Ureter (tissue), 1 donor: ENCODE data around the gene NRP1. TPM values are rescaled to one million over a fixed set of nuclear protein-coding genes. Genes with fewer than 3 reads are reported as not detected.
A peak's percentile ranks its signal among the peaks of the same experiment; 100 is the strongest.

ENCODE experiments used
- DNase-seq: peaks from one replicate; pipeline ENCODE4 v3.0.0-alpha.2; 2020; ENCODE audit warnings: low spot score
- total RNA-seq: library from RNA; stranded (reverse); gene quantifications from one replicate; pipeline ENCODE4 v1.2.4, GENCODE V29; 2023
- donor health status: DM: yes; HTN: yes; CAD: no.

The NRP1 gene
- total RNA-seq, 1 donor from 2014 or later = 68.3 TPM

GRCh38 chr10:33212061-33212748 lies 122.3 kb downstream of the NRP1 start:
- DNase-seq = no peak

- DNase-seq = no peak
Measured at GRCh38 chr10:33211106-33211878, 123.2 kb downstream of the NRP1 start.

- DNase-seq = no peak
Measured at GRCh38 chr10:33209802-33210201, 124.7 kb downstream of the NRP1 start.

- DNase-seq = no peak
Measured at GRCh38 chr10:33208166-33208565, 126.3 kb downstream of the NRP1 start.

- peak; percentile 27 for DNase-seq
Measured at GRCh38 chr10:33204031-33204430, 130.4 kb downstream of the NRP1 start.

GRCh38 chr10:33201971-33202370 lies 132.5 kb downstream of the NRP1 start:
- no peak for DNase-seq

GRCh38 chr10:33201056-33201780 lies 133.2 kb downstream of the NRP1 start:
- no peak for DNase-seq

GRCh38 chr10:33199731-33200232 lies 134.7 kb downstream of the NRP1 start:
- DNase-seq = no peak

- no peak for DNase-seq
Measured at GRCh38 chr10:33198610-33199009, 135.9 kb downstream of the NRP1 start.

GRCh38 chr10:33196710-33197491 lies 137.6 kb downstream of the NRP1 start:
- no peak for DNase-seq

- DNase-seq = no peak
Measured at GRCh38 chr10:33196377-33196706, 138.1 kb downstream of the NRP1 start.

GRCh38 chr10:33195608-33196376 lies 138.7 kb downstream of the NRP1 start:
- DNase-seq = no peak

- DNase-seq = no peak
Measured at GRCh38 chr10:33193701-33194521, 140.6 kb downstream of the NRP1 start.

GRCh38 chr10:33193057-33193700 lies 141.3 kb downstream of the NRP1 start:
- peak; percentile 86 for DNase-seq

GRCh38 chr10:33192190-33192589 lies 142.3 kb downstream of the NRP1 start:
- DNase-seq = no peak

GRCh38 chr10:33190406-33190805 lies 144.1 kb downstream of the NRP1 start:
- DNase-seq = no peak

- no peak for DNase-seq
Measured at GRCh38 chr10:33189808-33190207, 144.7 kb downstream of the NRP1 start.

GRCh38 chr10:33189363-33189762 lies 145.1 kb downstream of the NRP1 start:
- no peak for DNase-seq

GRCh38 chr10:33187427-33187999 lies 147.0 kb downstream of the NRP1 start:
- DNase-seq = no peak
